GM12873 (cell line): ENCODE measurements around the gene NCF4.

Experiments
- TF ChIP-seq, protein P1 (sequence below): IDR thresholded peaks from 2 replicates; pipeline ENCODE4 v1.5.1; 2012; ENCODE audit warnings: low read depth, mild to moderate bottlenecking, moderate library complexity, low read length, control low read depth; ENCODE audit not compliant: insufficient read depth; ENCODE audit errors: missing control alignments

NCF4 gene

DNA sequence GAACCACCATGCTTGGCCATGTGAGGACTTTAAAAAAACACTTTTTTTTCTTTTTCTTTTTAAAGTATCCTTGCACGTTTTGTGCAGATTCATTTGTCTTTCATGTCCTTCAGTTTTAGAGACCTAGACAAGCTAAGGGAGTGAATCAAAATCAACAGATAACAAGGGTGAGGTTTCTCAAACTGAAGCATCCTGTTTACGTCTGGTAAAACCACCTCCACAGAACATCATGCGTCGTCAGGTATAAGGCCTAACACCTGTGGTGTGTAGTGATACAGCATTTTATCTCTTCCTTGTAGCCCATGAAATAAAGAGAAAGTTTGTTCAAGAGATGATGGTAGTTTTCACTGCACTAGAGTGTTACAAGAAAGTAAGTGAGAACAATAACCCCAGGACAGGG is 26.4 kb downstream of the NCF4 start:
- TF ChIP-seq, protein P1, sequence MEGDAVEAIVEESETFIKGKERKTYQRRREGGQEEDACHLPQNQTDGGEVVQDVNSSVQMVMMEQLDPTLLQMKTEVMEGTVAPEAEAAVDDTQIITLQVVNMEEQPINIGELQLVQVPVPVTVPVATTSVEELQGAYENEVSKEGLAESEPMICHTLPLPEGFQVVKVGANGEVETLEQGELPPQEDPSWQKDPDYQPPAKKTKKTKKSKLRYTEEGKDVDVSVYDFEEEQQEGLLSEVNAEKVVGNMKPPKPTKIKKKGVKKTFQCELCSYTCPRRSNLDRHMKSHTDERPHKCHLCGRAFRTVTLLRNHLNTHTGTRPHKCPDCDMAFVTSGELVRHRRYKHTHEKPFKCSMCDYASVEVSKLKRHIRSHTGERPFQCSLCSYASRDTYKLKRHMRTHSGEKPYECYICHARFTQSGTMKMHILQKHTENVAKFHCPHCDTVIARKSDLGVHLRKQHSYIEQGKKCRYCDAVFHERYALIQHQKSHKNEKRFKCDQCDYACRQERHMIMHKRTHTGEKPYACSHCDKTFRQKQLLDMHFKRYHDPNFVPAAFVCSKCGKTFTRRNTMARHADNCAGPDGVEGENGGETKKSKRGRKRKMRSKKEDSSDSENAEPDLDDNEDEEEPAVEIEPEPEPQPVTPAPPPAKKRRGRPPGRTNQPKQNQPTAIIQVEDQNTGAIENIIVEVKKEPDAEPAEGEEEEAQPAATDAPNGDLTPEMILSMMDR = no peak

DNA sequence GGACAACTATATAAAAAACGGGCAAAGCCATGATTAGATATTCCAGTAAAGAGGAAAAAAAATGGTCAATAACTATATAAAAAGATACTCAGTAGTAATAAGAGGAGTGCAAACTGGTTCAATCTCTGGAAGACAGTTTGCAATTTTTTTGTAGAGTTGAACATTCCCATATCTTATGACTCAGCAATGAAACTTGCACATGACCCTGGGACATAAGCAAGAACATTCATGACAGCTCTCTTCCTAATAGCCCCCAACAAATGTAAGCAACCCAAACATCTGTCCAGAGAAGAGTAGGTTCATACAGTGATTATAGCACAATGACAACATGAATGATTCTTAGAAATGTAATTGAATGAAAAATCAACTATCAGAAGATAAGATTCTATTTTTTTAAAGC is 30.8 kb downstream of the NCF4 start:
- TF ChIP-seq, protein P1 = no peak

DNA sequence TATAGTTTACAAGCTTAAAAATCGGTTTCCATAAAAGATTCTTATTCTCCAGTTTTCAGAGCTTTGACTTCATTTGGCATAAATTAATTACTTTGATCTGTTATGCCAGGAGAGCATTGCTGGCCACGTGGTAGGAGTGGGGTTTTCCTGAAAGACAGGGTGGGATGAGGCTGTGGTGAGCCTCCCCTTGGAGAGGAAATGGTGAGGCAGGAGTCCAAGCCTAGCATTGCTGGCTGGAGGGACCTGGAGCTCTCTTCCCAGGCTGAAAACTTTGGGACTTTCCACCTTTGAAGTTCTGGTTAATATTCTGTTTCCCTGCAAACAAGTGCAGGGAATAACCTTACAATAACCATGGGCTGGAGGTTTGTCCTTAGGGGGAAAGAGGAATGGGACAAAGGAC is 31.5 kb downstream of the NCF4 start:
- TF ChIP-seq, protein P1 = no peak

DNA sequence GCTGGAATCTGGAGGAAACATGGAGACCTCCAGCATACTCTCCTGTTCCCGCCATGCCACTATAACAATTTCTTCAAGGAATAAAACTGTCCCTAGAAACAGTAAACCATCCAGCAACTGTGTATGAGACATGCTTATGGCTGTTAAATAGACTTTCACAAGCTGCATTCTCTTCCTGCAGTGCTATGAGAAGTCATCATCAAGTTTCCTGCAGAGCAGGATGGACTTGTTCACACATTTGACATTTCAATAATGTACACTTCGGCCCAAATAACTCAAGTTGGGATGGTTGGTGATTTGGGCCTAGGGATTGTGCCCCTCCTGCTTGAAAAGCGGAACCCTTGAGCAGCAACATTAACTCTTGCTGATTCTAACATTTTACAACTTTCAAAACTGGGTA is 32.5 kb downstream of the NCF4 start:
- TF ChIP-seq, protein P1 = no peak

DNA sequence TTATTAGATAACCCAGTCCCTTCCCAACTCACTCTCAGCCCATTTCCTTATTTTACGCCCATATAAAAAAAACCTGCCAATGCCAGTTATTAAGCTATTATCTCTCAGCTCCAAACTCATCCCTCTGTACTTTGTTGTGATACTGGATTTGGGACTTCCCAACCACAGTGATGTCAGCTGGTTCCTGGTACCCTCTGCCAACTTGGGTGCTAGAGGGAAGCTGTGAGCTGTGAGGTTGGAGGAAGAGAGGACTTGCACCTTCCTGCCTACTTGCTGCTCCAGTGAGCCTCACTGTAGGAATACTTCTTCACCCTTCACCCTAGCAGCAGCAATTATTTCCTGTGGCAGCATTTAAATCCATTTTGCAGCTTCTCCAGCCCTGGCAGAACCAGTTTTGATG is 33.5 kb downstream of the NCF4 start:
- TF ChIP-seq, protein P1 = no peak

- TF ChIP-seq, protein P1 = no peak
These were observed 36.8 kb downstream of the NCF4 start for GRCh38 chr22:36897611-36898010.

DNA sequence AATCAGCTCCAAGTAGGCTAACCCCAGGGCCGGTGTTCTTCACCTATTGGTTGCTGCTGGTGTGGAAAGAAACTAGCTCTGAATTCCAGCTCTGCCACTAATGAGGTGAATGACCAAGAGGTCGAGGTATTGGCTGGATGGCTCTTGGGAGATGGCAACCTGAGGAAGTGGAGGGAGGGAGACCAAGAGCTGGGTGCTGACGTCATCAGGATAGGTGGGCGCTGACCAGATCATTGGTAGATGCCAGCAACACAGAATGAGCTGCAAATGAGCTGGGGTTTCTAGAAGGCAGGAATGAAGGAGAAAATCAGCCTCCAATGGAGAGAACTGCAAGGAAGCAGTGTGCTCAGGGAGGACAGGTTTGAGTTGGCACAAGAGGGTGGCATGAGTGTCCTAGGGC is 37.9 kb downstream of the NCF4 start:
- TF ChIP-seq, protein P1 = no peak
